GM15510 (cell line): ENCODE results near the gene RPEL1.

Experiments
- POLR2A ChIP-seq: IDR thresholded peaks from 3 replicates; pipeline ENCODE4 v1.6.1; 2011; ENCODE audit warnings: borderline replicate concordance; ENCODE audit not compliant: insufficient read length; ENCODE audit errors: extremely low read depth

Gene RPEL1

GRCh38 chr10:103232772-103233488, 12.8 kb upstream of the RPEL1 start:
- no peak for TF ChIP-seq POLR2A

GRCh38 chr10:103235775-103236174, 9.9 kb upstream of the RPEL1 start:
- TF ChIP-seq POLR2A, result no peak

- TF ChIP-seq POLR2A, result no peak
These were observed 7.0 kb upstream of the RPEL1 start for GRCh38 chr10:103238506-103239252.

GRCh38 chr10:103241262-103242011, 4.2 kb upstream of the RPEL1 start:
- TF ChIP-seq POLR2A, result no peak

GRCh38 chr10:103244666-103245271, 918 bp upstream of the RPEL1 start:
- TF ChIP-seq POLR2A, result no peak

GRCh38 chr10:103246324-103246723, 637 bp downstream of the RPEL1 start:
- TF ChIP-seq POLR2A, result no peak

GRCh38 chr10:103254113-103254512, 8.4 kb downstream of the RPEL1 start:
- no peak for TF ChIP-seq POLR2A

- TF ChIP-seq POLR2A, result no peak
These were observed 9.0 kb downstream of the RPEL1 start for GRCh38 chr10:103254538-103255325.

GRCh38 chr10:103256613-103257012, 10.9 kb downstream of the RPEL1 start:
- TF ChIP-seq POLR2A, result no peak

GRCh38 chr10:103257812-103258211, 12.1 kb downstream of the RPEL1 start:
- no peak for TF ChIP-seq POLR2A

- TF ChIP-seq POLR2A, result no peak
These were observed 14.3 kb downstream of the RPEL1 start for GRCh38 chr10:103259989-103260388.

- no peak for TF ChIP-seq POLR2A
These were observed 16.5 kb downstream of the RPEL1 start for GRCh38 chr10:103262229-103262628.

GRCh38 chr10:103265717-103266329, 20.1 kb downstream of the RPEL1 start:
- TF ChIP-seq POLR2A, result no peak

GRCh38 chr10:103273041-103273441, 27.4 kb downstream of the RPEL1 start:
- TF ChIP-seq POLR2A, result no peak
